Loucy (cell line): Measurements from ENCODE around the gene PRTG.

Experiments used
- H2AFZ ChIP-seq: fragments of 200-600 bp; sonication (generic); 2 replicates; pipeline ENCODE4 v1.6.0; 2016; ENCODE audit warnings: antibody characterized with exemption, mild to moderate bottlenecking, low read length, moderate library complexity
- H3F3A ChIP-seq: fragments of 200-600 bp; 2 replicates; pipeline ENCODE4 v1.6.0; 2016; ENCODE audit warnings: antibody characterized with exemption, low read depth, mild to moderate bottlenecking
- H3K27me3 ChIP-seq: fragments of 200-600 bp; sonication (generic); 2 replicates; pipeline ENCODE4 v1.6.1; 2014; ENCODE audit warnings: low read length, mild to moderate bottlenecking; ENCODE audit not compliant: insufficient read depth, poor library complexity, severe bottlenecking
- H3K36me3 ChIP-seq: fragments of 200-600 bp; sonication (generic); 2 replicates; pipeline ENCODE4 v1.6.1; 2016; ENCODE audit warnings: low read length; ENCODE audit not compliant: insufficient read depth
- H3K4me1 ChIP-seq: fragments of 200-600 bp; sonication (generic); 2 replicates; pipeline ENCODE4 v1.5.1; 2014; ENCODE audit warnings: low read length, mild to moderate bottlenecking; ENCODE audit not compliant: insufficient read depth, poor library complexity, severe bottlenecking
- H3K4me2 ChIP-seq: fragments of 200-600 bp; sonication (generic); 2 replicates; pipeline ENCODE4 v1.6.0; 2014; ENCODE audit warnings: antibody characterized with exemption, low read length, low read depth, mild to moderate bottlenecking; ENCODE audit not compliant: poor library complexity, severe bottlenecking
- H3K4me3 ChIP-seq: fragments of 200-600 bp; sonication (generic); 2 replicates; pipeline ENCODE4 v1.5.1; 2014; ENCODE audit warnings: low read length, mild to moderate bottlenecking, mixed read lengths; ENCODE audit not compliant: poor library complexity, severe bottlenecking
- H3K79me2 ChIP-seq: fragments of 200-600 bp; sonication (generic); 2 replicates; pipeline ENCODE4 v1.6.1; 2014; ENCODE audit warnings: low read length; ENCODE audit not compliant: insufficient read depth
- H3K9ac ChIP-seq: fragments of 200-600 bp; sonication (generic); 2 replicates; pipeline ENCODE4 v1.6.0; 2014; ENCODE audit warnings: mild to moderate bottlenecking, low read depth, low read length, moderate library complexity; ENCODE audit not compliant: poor library complexity, severe bottlenecking
- H3K9me2 ChIP-seq: fragments of 200-600 bp; sonication (generic); replicated peaks from 2 replicates; pipeline ENCODE4 v1.6.1; 2016; ENCODE audit warnings: low read depth, low read length, mixed read lengths
- H3K9me3 ChIP-seq: fragments of 200-600 bp; sonication (generic); 2 replicates; pipeline ENCODE4 v1.6.1; 2014; ENCODE audit warnings: mild to moderate bottlenecking, antibody characterized with exemption, low read length, low read depth; ENCODE audit not compliant: insufficient read depth
- H4K20me1 ChIP-seq: fragments of 200-600 bp; sonication (generic); 2 replicates; pipeline ENCODE4 v1.6.0; 2014; ENCODE audit warnings: antibody characterized with exemption, low read length, mild to moderate bottlenecking; ENCODE audit not compliant: insufficient read depth, poor library complexity, severe bottlenecking
- CTCF ChIP-seq: fragments of 200-600 bp; sonication (generic); conservative IDR thresholded peaks from 2 replicates; pipeline ENCODE4 v1.5.1; 2014; ENCODE audit warnings: mild to moderate bottlenecking, antibody characterized with exemption, low read length
- EZH2phosphoT487 ChIP-seq: fragments of 200-600 bp; IDR thresholded peaks from 2 replicates; pipeline ENCODE4 v1.6.1; 2018; ENCODE audit warnings: antibody characterized with exemption, mild to moderate bottlenecking, moderate library complexity, borderline replicate concordance

Gene PRTG

GRCh38 chr15:55774113-55774970 lies 31.4 kb upstream of the PRTG start:
- no peaks in the 10 kb centered on the region for H3K4me1 ChIP-seq
- no peak for TF ChIP-seq EZH2phosphoT487
- peak; percentile 69 for TF ChIP-seq CTCF
- H3K9me3 ChIP-seq, result no peaks in the 10 kb centered on the region
- no peak overlapping the region for H3K9ac ChIP-seq
- H3K27me3 ChIP-seq, result no peaks in the 10 kb centered on the region
- no peak overlapping the region for H3K4me3 ChIP-seq
- peak overlapping the region; percentile 91 for H2AFZ ChIP-seq
- no peaks in the 10 kb centered on the region for H3K36me3 ChIP-seq
- H3F3A ChIP-seq, result no peaks in the 10 kb centered on the region
- H3K4me2 ChIP-seq, result no peak overlapping the region
- H4K20me1 ChIP-seq, result no peaks in the 10 kb centered on the region
- no peaks in the 10 kb centered on the region for H3K79me2 ChIP-seq
- no peaks in the 10 kb centered on the region for H3K9me2 ChIP-seq

- no peaks in the 10 kb centered on the region for H3K9me3 ChIP-seq
- no peak overlapping the region for H3K4me2 ChIP-seq
- no peak overlapping the region for H2AFZ ChIP-seq
- H3K4me1 ChIP-seq, result no peaks in the 10 kb centered on the region
- no peaks in the 10 kb centered on the region for H3K36me3 ChIP-seq
- H3K9ac ChIP-seq, result no peak overlapping the region
- no peaks in the 10 kb centered on the region for H3F3A ChIP-seq
- H3K4me3 ChIP-seq, result no peak overlapping the region
- no peaks in the 10 kb centered on the region for H4K20me1 ChIP-seq
- TF ChIP-seq EZH2phosphoT487 (no peak), CTCF (no peak)
- no peaks in the 10 kb centered on the region for H3K9me2 ChIP-seq
- no peaks in the 10 kb centered on the region for H3K27me3 ChIP-seq
- no peaks in the 10 kb centered on the region for H3K79me2 ChIP-seq
Observed at GRCh38 chr15:55770806-55771205, 27.9 kb upstream of the PRTG start.

- no peak for TF ChIP-seq EZH2phosphoT487
- no peaks in the 10 kb centered on the region for H4K20me1 ChIP-seq
- no peak overlapping the region for H3K9ac ChIP-seq
- no peak overlapping the region for H3K4me2 ChIP-seq
- H3K9me2 ChIP-seq, result no peaks in the 10 kb centered on the region
- H3K9me3 ChIP-seq, result no peaks in the 10 kb centered on the region
- H3K27me3 ChIP-seq, result no peaks in the 10 kb centered on the region
- H3K79me2 ChIP-seq, result no peaks in the 10 kb centered on the region
- no peaks in the 10 kb centered on the region for H3K4me1 ChIP-seq
- H3K4me3 ChIP-seq, result no peak overlapping the region
- no peak overlapping the region for H2AFZ ChIP-seq
- H3F3A ChIP-seq, result no peaks in the 10 kb centered on the region
- no peaks in the 10 kb centered on the region for H3K36me3 ChIP-seq
Observed at GRCh38 chr15:55770261-55770660, 27.3 kb upstream of the PRTG start.
